GM10266 (cell line): ENCODE measurements around the gene RMRP.

Experiments
- DNase-seq: peaks from one replicate; pipeline ENCODE4 v3.0.0; 2012; ENCODE audit errors: extremely low spot score
- CTCF ChIP-seq: IDR thresholded peaks from 2 replicates; pipeline ENCODE4 v1.5.1; 2012; ENCODE audit warnings: mild to moderate bottlenecking, low read depth; ENCODE audit not compliant: control insufficient read depth, insufficient read depth; ENCODE audit errors: missing control alignments

RMRP gene

DNA sequence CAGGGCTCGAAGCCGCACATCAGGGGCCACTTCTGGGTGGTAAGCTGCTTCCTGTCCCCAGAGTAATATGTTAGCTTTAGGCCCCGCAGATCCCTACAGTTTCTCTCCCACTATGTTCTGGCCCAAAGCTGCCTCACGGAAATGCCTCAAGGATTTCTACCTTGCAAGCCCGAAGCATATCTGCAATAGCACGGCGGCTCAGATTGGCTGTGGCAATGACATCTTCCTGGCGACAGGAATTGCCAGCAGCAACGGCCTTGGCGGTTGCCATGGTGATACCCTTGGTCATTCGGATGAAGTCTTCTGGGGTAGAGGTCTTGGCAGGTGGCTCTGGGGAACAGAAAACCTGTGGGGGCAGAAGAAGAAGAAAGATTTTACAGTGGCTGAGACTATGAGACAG, 42.2 kb upstream of the RMRP start:
- no peak for DNase-seq
- no peak for TF ChIP-seq CTCF

- no peak for TF ChIP-seq CTCF
Measured at GRCh38 chr9:35698231-35698630, 40.4 kb upstream of the RMRP start.

DNA sequence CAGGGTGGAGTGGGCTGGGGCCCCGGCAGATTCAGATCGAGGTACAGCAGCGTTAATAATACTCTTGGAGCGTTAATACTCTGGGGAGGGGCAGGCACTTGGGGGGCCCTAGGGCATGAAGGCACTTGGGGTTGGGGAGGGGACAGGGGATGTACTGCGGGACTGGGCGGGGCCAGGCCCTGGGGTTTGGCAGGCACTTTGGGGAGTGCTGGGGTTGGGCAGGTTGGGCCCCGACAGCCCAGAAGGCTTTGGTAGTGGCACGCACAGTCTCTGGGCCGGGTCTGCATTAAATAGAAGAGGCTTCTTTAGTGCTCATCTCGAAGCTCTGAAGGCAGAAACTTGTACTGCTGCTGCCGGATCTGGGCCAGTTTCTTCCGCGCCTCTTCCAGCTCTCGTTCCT, 39.7 kb upstream of the RMRP start:
- no peak for TF ChIP-seq CTCF

More at GRCh38 chr9:35698231-35698630, 40.4 kb upstream of the RMRP start:
- DNase-seq = no peak

GRCh38 chr9:35696520-35697215, 38.8 kb upstream of the RMRP start:
- peak; percentile 97 for TF ChIP-seq CTCF
- peak; percentile 84 for DNase-seq

More for the DNA sequence above, 39.7 kb upstream of the RMRP start:
- DNase-seq = no peak

GRCh38 chr9:35695943-35696401, 38.2 kb upstream of the RMRP start:
- DNase-seq = no peak
- no peak for TF ChIP-seq CTCF

GRCh38 chr9:35691757-35692301, 34.0 kb upstream of the RMRP start:
- no peak for TF ChIP-seq CTCF
- DNase-seq = no peak

DNA sequence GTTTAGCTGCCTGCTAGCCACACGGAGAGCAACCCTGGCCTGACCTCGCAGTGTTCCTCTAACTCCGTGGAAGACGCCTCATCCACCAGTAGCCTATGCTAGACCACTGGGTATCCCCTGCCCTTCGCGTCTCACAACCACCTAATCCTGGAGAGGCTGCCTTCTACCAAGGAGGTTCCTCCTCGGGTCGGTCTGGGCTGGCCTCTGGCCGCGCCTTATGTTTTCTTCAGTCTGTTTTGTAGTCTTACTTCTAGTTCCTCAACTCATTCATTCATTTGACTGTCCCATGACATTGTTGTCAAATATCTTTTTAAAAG, 33.5 kb upstream of the RMRP start:
- DNase-seq = peak; percentile 67

More for the DNA sequence above, 33.5 kb upstream of the RMRP start:
- TF ChIP-seq CTCF = no peak
